ENCODE measurements around the gene OR5V1.
"Not testable (repeated sequence)": the region's sequence is repeated elsewhere in the genome, so short reads cannot be mapped to it uniquely, and the experiment has no call there.

Gene OR5V1

GRCh38 chr6:29368765-29369164 is at the start of gene OR5V1:
TSS of gene OR5V1 (minus strand) at chr6:29368865. CDS start at chr6:29356195, 12,670 bp downstream.
- no peak for DNase-seq

- DNase-seq = no peak
Measured at GRCh38 chr6:29414588-29414987, 45.9 kb upstream of the OR5V1 start, which contains the start of gene OR12D1. TSS of gene OR12D1 (plus strand) at chr6:29414928.

DNA sequence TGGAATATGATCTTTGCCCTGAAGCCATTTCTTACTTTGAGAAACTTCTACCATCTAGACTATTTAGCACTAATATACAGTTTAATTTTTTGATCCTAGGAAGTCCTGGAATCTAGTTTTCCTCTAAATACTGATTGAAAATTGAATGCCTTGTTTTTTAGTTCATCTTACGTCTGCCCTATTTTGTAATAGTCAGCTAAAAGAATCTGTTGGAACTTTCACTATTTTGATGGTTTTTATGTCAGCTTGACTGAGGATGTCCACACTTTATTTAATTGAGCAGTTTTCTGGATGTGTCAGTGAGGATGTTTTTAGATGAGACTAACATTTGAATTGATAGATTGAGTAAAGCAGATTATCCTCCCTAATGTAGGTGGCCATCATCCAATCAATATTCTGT is 35.1 kb upstream of the OR5V1 start:
- no peak for DNase-seq

DNA sequence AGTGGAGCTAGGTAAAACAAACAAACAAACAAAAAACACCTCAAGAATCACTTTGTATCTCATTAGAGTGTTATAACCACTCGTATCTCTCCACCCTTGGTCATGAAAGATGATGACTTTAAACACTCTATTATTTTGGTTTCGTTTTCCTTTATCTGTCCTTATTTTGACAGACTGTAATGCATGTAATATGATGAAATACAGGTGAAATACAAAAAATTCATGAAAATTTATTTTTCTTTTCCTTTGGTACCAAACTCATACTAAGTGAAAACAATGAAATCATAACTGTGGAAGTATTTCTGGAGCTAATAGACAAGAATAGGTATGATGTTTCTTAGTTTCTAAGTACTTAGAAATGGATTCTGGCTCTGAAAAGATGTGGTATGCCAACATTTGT is 30.9 kb upstream of the OR5V1 start:
- DNase-seq = no peak

GRCh38 chr6:29395331-29395730 is 26.7 kb upstream of the OR5V1 start, which contains the start of gene OR12D2:
TSS of gene OR12D2 (plus strand) at chr6:29395631. CDS start at chr6:29396700, 1,069 bp downstream.
- no peak for DNase-seq

GRCh38 chr6:29388533-29388932 is 19.9 kb upstream of the OR5V1 start:
- no peak for DNase-seq

DNA sequence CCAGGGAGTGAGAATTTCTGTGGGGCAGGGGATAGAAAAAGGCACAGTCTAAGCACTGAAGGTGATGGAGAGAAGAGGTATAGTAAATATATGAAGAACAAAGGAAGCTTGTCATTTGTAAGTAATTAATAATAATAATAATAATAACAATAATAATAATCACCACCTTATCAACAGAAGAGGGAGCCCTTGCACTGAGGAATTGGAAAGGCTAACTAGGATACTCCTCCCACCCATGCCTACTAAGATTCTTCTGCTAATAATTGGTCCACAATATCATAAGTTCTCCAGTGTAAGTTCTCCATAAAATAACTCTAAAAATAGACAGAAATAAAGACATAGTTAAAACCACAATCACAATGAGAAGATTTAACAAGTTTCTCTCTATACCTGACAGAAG is 7.3 kb upstream of the OR5V1 start:
- no peak for DNase-seq

- no peak for DNase-seq
Measured at GRCh38 chr6:29375191-29375590, 6.5 kb upstream of the OR5V1 start, which contains the start of gene OR12D3. TSS of gene OR12D3 (minus strand) at chr6:29375291. CDS start at chr6:29375287, 4 bp downstream.

DNA sequence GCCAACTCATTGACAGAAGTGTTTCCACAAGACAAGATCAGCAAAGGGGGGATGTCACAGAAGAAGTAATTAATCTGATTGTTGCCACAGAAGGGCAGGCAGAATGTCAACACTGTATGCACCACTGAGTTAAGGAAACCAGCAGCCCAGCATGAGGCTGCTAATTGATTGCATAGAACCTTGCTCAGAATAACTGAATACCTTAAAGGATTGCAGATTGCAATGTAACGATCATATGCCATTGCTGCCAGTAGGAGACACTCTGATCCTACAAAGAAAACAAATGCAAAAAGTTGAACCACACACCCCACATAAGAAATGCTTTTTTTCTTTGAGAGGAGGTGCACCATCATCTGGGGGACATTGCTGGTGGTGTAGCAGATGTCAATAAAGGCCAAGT is 13.1 kb downstream of the OR5V1 start:
- DNase-seq = no peak

- no peak for DNase-seq
Measured at GRCh38 chr6:29354980-29355379, 13.7 kb downstream of the OR5V1 start.

- DNase-seq = not testable (repeated sequence)
Measured at GRCh38 chr6:29349348-29349747, 19.3 kb downstream of the OR5V1 start.

DNA sequence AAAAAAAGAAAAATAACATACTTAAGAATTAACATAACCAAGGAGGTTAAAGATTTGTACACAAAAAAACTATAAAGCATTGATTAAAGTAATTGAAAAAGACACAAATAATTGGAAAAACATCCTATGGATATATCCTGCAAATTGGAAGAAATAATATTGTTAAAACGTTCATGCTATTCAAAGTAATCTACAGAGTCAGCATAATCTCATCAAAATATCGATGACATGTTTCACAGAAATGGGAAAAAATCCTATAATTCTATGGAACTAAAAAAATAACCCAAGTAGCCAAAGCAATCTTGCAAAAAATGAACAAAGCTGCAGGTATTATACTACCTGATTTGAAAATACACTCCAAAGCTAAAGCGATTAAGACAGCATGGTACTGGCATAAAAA is 23.3 kb downstream of the OR5V1 start:
- no peak for DNase-seq

DNA sequence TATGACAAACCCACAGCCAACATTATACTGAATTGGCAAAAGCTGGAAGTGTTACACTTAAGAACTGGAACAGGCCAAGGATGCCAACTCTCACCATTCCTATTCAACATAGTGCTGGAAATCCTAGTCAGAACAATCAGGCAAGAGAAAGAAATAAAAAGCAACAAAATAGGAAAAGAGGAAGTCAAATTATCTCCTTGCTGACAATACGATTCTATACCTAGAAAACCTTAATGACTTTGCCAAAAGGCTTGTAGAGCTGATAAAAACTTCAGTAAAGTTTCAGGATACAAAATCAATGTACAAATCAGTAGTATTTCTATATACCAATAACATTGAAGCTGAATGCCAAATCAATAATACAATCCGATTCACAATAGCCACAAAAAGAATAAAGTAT is 32.4 kb downstream of the OR5V1 start:
- no peak for DNase-seq

DNA sequence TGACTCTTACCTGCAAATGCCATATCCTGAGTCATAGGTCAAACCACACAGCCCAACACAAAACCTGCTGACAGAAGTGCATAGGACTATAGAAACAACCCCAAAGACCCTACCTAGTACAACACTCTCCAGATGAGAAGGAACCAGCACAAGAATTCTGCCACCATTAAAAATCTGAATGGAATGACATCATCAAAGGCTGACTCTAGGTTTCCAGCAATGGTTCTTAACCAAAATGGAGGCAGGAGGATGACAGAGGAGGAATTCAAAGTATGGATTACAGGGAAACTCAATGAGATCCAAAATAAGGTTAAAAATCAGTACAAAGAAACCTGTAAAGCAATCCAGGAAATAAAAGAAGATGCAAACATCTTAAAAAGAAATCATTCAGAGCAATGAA is 36.0 kb downstream of the OR5V1 start:
- DNase-seq = no peak

- no peak for DNase-seq
Measured at GRCh38 chr6:29325777-29326176, 42.9 kb downstream of the OR5V1 start.

GRCh38 chr6:29323332-29323731 is 45.3 kb downstream of the OR5V1 start:
- DNase-seq = not testable (repeated sequence)

GRCh38 chr6:29319931-29320330 is 48.7 kb downstream of the OR5V1 start:
- DNase-seq = no peak
